ENCODE data around the gene PTPN2. TPM values are rescaled to one million over a fixed set of nuclear protein-coding genes. Genes with fewer than 3 reads are reported as not detected.

Gene PTPN2
- total and polyA plus RNA-seq, 9 of the 15 experiments (the other 6 are each of a cell fraction or from before 2014, with no cell fraction given) = 36.6 to 66.4 (median 43.8) TPM

DNA sequence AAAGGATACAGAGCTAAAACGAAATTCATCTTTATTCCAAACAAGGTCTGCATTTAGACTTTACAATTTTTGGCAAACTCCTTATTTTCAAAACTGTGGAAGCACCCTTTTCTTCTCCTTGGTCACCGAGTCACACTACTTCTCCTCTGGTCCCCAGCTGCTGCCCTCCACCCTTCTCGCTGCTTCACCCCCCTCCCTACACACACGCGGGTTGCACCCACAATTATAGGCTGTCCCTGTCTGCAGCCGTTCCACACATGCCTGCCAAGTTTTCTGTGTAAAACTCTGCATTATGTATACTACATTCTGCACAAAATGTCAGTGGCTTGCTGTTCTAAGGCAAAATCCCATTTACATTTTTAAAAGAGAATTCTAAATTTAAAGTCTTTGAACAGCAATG, 63.5 kb downstream of the PTPN2 start:
- no peaks in the 10 kb centered on the region for H3K9me1 ChIP-seq (ENCODE audit: control insufficient read depth, insufficient read depth, low read length)
- no peaks in the 10 kb centered on the region for H4K20me1 ChIP-seq (replicated peaks; ENCODE audit: control insufficient read depth, insufficient read depth, low read length)
- no peaks in the 10 kb centered on the region for H3K4me1 ChIP-seq (replicated peaks in 1 of 2; ENCODE audit: control insufficient read depth in 2 of 2, insufficient read depth in 2 of 2, low read length in 2 of 2)
- intact Hi-C loops (cut with micrococcal nuclease) = no loop called here
- WGBS (ENCODE audit: insufficient coverage, low coverage, missing lambda C conversion rate) = 76% methylated on average over 6 of the region's 6 CpGs
- BruUV-seq (replicated peaks) = no TSS peak
- CTCF ChIA-PET (ENCODE audit: low intra/inter-chr PET ratio) = no interaction called here
- no peaks in the 10 kb centered on the region for H3K27me3 ChIP-seq (ENCODE audit: control insufficient read depth in 2 of 2, insufficient read depth in 2 of 2, low read length in 2 of 2)
- H2AFZ ChIP-seq (ENCODE audit: low read depth, low read length) = no peak overlapping the region
- FAIRE-seq = no peak
- TF ChIP-seq ARHGAP35 (IDR thresholded peaks at IDR 0.05; ENCODE audit: partially characterized antibody) (no peak), POLR2AphosphoS5 (IDR thresholded peaks at IDR 0.05; ENCODE audit: control insufficient read depth, insufficient read depth, low read depth, low read length) (no peak), POLR2G (IDR thresholded peaks at IDR 0.05; ENCODE audit: low read depth, low read length) (no peak), ILK (tag; IDR thresholded peaks at IDR 0.05; ENCODE audit: borderline replicate concordance, low read depth) (no peak), CHD1 (IDR thresholded peaks at IDR 0.05; ENCODE audit: low read length) (no peak), SMC3 (conservative IDR thresholded peaks at IDR 0.05; ENCODE audit: insufficient read depth, low read depth, low read length) (no peak), TAF15 (IDR thresholded peaks at IDR 0.05; ENCODE audit: low read depth, low read length) (no peak), ZNF785 (CRISPR knock-in tag; IDR thresholded peaks at IDR 0.05) (no peak), RBM22 (IDR thresholded peaks at IDR 0.05; ENCODE audit: low read depth, low read length, poor library complexity, severe bottlenecking) (no peak), GATAD2B (IDR thresholded peaks at IDR 0.05; ENCODE audit: borderline replicate concordance) (no peak), SUPT5H (IDR thresholded peaks at IDR 0.05) (no peak)
- peaks cover 48% of the 10 kb centered on the region for H3K36me3 ChIP-seq (ENCODE audit: control insufficient read depth, insufficient read depth, low read length)
- no peak for ATAC-seq
- no peak for DNase-seq (ENCODE audit: extremely low read depth in 1 of 4, low spot score in 3 of 4)
- no peak overlapping the region for H3K4me2 ChIP-seq (ENCODE audit: insufficient read depth, low read length)
- no peak overlapping the region for H3K4me3 ChIP-seq
- no peak overlapping the region for H3K27ac ChIP-seq (ENCODE audit: extremely low read depth, low read depth, low read length)
- H3K9me3 ChIP-seq (replicated peaks; ENCODE audit: control insufficient read depth, insufficient read depth, low read depth, low read length) = no peaks in the 10 kb centered on the region
- POLR2A ChIA-PET = interaction anchor here (0.7 kb wide), 1 partner anchor 9 kb away, joined by 3 read pairs; no protein-coding TSS in a partner anchor
- no peak overlapping the region for H3K9ac ChIP-seq (ENCODE audit: insufficient read depth in 1 of 2, low read depth in 2 of 2, low read length in 2 of 2)
- in situ Hi-C loops (cut with MboI) = no loop called here
- H3K79me2 ChIP-seq (ENCODE audit: control insufficient read depth, insufficient read depth, low read length) = no peaks in the 10 kb centered on the region

All from K562 (cell line).